Naive thymus-derived CD8-positive, alpha-beta T cell (primary cell): ENCODE measurements around the gene RPIA. TPM values are rescaled to one million over a fixed set of nuclear protein-coding genes. Genes with fewer than 3 reads are reported as not detected.

ENCODE experiments used
- ATAC-seq, 2 donors: fragments of 150-1000 bp; cut with Tn5 transposase in 1 of 2; sonication (Bioruptor Pico), chemical (Tn5 transposase) in 1 of 2; 1 replicate in 1 of 2; 2 replicates in 1 of 2; pipeline ENCODE4 v1.10.0; 2021; ENCODE audit warnings: mild to moderate bottlenecking in 2 of 2, moderate library complexity in 2 of 2
- POLR2A ChIA-PET: fragments of 350-600 bp; sonication (Branson Sonifier 250); formaldehyde crosslinking; loops from one replicate; lab custom pipeline; 2021; ENCODE audit warnings: antibody characterized with exemption; lab: Charles Lee
- DNase-seq, 10 donors: peaks; one replicate each; pipeline versions ENCODE4 v3.0.0 to v3.0.0-alpha.2; 2020 to 2022
- H3K27ac Mint-ChIP-seq, 10 donors: one replicate each; pipeline ENCODE4 v1.8.0; 2020 to 2022; ENCODE audit warnings: mild to moderate bottlenecking in 10 of 10, mixed read lengths in 10 of 10, moderate library complexity in 4 of 10, inconsistent platforms in 1 of 10
- H3K27me3 Mint-ChIP-seq, 5 donors: one replicate each; pipeline ENCODE4 v1.8.0; 2021 to 2022; ENCODE audit warnings: mixed read lengths in 5 of 5
- H3K36me3 Mint-ChIP-seq, 3 donors: one replicate each; pipeline ENCODE4 v1.8.0; 2020 to 2022; ENCODE audit warnings: mixed read lengths in 3 of 3, mild to moderate bottlenecking in 2 of 3, inconsistent platforms in 1 of 3
- H3K4me1 Mint-ChIP-seq, 4 donors: one replicate each; pipeline ENCODE4 v1.8.0; 2021 to 2022; ENCODE audit warnings: mixed read lengths in 4 of 4
- H3K4me3 Mint-ChIP-seq, 10 donors: one replicate each; pipeline ENCODE4 v1.8.0; 2020 to 2022; ENCODE audit warnings: mild to moderate bottlenecking in 10 of 10, mixed read lengths in 10 of 10, moderate library complexity in 6 of 10, inconsistent platforms in 1 of 10
- H3K9me3 Mint-ChIP-seq, 9 donors: one replicate each; pipeline ENCODE4 v1.8.0; 2020 to 2022; ENCODE audit warnings: mixed read lengths in 9 of 9, mild to moderate bottlenecking in 3 of 9, inconsistent platforms in 1 of 9, moderate library complexity in 1 of 9
- polyA plus RNA-seq, 3 donors: library from polyadenylated mRNA; unstranded; fragments of 300-500 nt; fragmentation: Illumina TruSeq; gene quantifications; one replicate each; pipeline ENCODE4 v1.2.3, GENCODE V29; 2021
- total RNA-seq, 8 experiments: library from RNA in 2 of 8; stranded (reverse) in 2 of 8; gene quantifications; one replicate each; pipeline ENCODE4 v1.2.3 and lab custom pipeline; 2021 to 2026

Gene RPIA
- total and polyA plus RNA-seq, 5 experiments from 2014 or later: 31.6 to 72.8 (median 59.7) TPM

DNA sequence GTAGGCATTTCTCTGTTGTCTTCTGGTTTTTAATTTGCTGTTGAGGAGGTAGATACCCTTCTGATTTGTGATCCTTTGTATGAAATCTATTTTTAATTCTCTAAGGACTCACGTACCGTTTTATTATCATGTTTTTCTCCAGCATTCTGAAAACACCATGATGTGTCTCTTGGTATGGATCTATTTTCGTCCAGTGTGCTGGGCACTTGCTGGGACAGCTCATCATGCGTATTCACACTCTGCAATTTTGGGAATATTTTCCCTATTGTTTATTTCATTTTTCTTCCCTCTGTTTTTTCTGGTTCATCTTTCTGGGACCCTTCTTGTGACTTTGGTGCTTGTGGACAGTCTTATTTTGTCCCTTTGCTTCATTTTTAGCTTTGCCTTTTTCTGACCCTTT lies 21.9 kb downstream of the RPIA start:
- ATAC-seq: no peak
- no peaks in the 10 kb centered on the region for H3K27me3 Mint-ChIP-seq
- no peak overlapping the region for H3K4me3 Mint-ChIP-seq
- POLR2A ChIA-PET: no interaction called here
- peaks cover 11 to 47% (median 23%) of the 10 kb centered on the region in 4 donors for H3K4me1 Mint-ChIP-seq
- H3K27ac Mint-ChIP-seq: no peak overlapping the region
- DNase-seq: no peak
- H3K9me3 Mint-ChIP-seq: peaks cover 0 to 14% (median 0%) of the 10 kb centered on the region in 9 donors
- peaks cover 12 to 37% (median 25%) of the 10 kb centered on the region in 3 donors for H3K36me3 Mint-ChIP-seq

GRCh38 chr2:88714667-88715066 lies 23.2 kb downstream of the RPIA start:
- H3K27ac Mint-ChIP-seq: no peak overlapping the region
- POLR2A ChIA-PET: no interaction called here
- ATAC-seq (no peak), DNase-seq (no peak)
- H3K36me3 Mint-ChIP-seq: peaks cover 12 to 35% (median 24%) of the 10 kb centered on the region in 3 donors
- H3K4me3 Mint-ChIP-seq: no peak overlapping the region
- H3K27me3 Mint-ChIP-seq: no peaks in the 10 kb centered on the region
- peaks cover 0 to 14% (median 0%) of the 10 kb centered on the region in 9 donors for H3K9me3 Mint-ChIP-seq
- peaks cover 11 to 39% (median 22%) of the 10 kb centered on the region in 4 donors for H3K4me1 Mint-ChIP-seq

GRCh38 chr2:88720399-88720798 lies 28.9 kb downstream of the RPIA start:
- Mint-ChIP-seq H3K4me3 (no peak overlapping the region), H3K9me3 (peaks cover 0 to 14% (median 0%) of the 10 kb centered on the region in 9 donors), H3K27me3 (no peaks in the 10 kb centered on the region), H3K4me1 (peaks cover 5 to 29% (median 21%) of the 10 kb centered on the region in 4 donors), H3K27ac (no peak overlapping the region), H3K36me3 (peaks cover 7 to 27% (median 13%) of the 10 kb centered on the region in 3 donors)
- ATAC-seq: no peak
- DNase-seq: no peak
- POLR2A ChIA-PET: no interaction called here

DNA sequence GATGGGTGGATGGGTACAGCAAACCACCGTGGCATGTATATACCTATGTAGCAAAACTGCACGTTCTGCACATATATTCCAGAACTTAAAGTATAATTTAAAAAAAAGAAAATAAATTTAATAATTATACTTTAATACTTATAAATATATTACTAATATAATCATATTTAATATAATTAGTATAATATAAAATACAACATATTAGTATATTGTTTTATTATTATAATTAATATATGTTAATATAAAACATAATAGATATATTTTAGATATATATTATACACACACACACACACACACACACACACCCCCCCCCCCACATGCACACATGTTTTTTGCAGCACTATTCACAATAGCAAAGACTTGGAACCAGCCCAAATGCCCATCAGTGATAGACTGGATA lies 29.8 kb downstream of the RPIA start:
- H3K4me3 Mint-ChIP-seq: no peak overlapping the region
- peaks cover 7 to 20% (median 18%) of the 10 kb centered on the region in 3 donors for H3K36me3 Mint-ChIP-seq
- peaks cover 0 to 14% (median 0%) of the 10 kb centered on the region in 9 donors for H3K9me3 Mint-ChIP-seq
- ATAC-seq (no peak), DNase-seq (no peak)
- H3K27me3 Mint-ChIP-seq: no peaks in the 10 kb centered on the region
- H3K27ac Mint-ChIP-seq: no peak overlapping the region
- H3K4me1 Mint-ChIP-seq: peaks cover 2 to 38% (median 25%) of the 10 kb centered on the region in 4 donors
- POLR2A ChIA-PET: interaction anchor here (1.2 kb wide), 1 partner anchor 16 kb away, joined by 4 read pairs; no protein-coding TSS in a partner anchor

DNA sequence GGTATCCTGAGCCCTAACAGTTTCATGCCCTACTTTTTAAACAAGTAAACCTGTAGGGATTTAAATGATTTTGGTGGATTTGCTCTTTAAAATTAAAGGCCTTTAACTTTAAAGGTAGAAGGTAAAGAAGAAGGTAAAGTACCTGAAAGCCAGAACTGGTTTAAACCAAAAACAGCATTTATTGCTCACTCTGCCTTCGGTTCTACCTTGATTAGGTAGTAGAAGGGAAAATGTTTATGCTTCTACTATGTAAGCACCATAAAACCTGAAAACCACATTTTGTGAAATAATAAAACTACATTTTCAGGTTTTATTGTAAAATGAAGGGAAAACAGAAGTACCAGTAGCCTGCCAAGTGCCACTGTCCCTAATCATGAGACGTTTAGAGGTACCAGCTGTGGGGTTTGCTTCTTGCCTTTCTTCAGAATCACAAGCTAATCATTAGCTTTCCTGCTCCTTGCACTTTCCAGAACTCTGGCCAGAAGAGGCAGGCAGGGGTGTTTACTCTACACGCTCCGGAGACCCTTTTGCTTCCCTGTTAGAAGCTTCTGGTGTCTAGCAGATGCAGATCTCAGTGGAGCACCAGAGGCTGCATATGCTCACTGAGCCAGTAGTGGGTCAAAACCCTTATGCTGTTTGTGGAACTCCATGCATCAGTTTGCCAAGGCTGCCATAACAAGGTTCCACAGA lies 33.3 kb downstream of the RPIA start:
- Mint-ChIP-seq H3K36me3 (peaks cover 2 to 14% (median 6%) of the 10 kb centered on the region in 3 donors), H3K4me1 (peaks cover 13 to 56% (median 31%) of the 10 kb centered on the region in 4 donors), H3K9me3 (peaks cover 0 to 2% (median 0%) of the 10 kb centered on the region in 9 donors), H3K4me3 (no peak overlapping the region), H3K27ac (peak overlapping the region in 2 of 10 donors; percentile 57 to 60), H3K27me3 (no peaks in the 10 kb centered on the region)
- DNase-seq (no peak), ATAC-seq (no peak)
- POLR2A ChIA-PET: no interaction called here

DNA sequence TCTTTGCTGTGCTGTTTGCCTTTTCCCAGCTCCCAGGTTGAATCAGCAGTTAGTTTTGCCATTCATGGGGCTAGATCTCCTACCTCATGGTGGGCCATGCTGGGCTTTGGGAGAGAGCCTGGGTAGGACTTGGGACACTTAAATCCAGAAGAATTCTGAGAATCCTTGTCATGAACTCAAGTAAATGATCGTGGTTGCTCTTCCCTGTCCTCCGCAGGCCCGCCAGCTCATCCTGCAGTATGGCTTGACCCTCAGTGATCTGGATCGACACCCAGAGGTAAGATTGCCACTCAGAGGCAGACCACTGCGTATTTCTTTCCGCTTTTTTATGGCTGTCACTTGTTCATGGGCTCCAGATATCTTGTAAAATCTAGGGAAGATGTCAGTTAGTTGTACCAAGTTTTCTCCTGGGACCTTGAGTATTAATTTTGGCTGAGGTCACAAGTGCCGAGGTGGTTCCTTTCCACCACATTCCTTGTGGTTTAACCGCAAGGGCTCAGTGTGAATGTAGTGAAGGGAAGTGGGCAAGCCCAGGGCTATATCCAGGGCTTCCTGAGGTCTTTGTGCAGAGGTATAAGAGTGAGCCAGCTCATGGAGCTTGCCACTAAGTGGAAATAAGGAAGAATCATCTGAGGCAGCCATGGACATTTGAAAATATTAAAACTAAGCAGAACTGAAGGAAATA lies 37.7 kb downstream of the RPIA start:
- H3K4me3 Mint-ChIP-seq: no peak overlapping the region
- H3K4me1 Mint-ChIP-seq: peaks cover 13 to 44% (median 27%) of the 10 kb centered on the region in 4 donors
- POLR2A ChIA-PET: no interaction called here
- ATAC-seq (no peak), DNase-seq (no peak)
- H3K27ac Mint-ChIP-seq: peak overlapping the region in 7 of 10 donors; percentile 12 to 92 (median 69)
- peaks cover 2 to 17% (median 6%) of the 10 kb centered on the region in 3 donors for H3K36me3 Mint-ChIP-seq
- no peaks in the 10 kb centered on the region for H3K9me3 Mint-ChIP-seq
- no peaks in the 10 kb centered on the region for H3K27me3 Mint-ChIP-seq

GRCh38 chr2:88733155-88733902 lies 41.9 kb downstream of the RPIA start:
- Mint-ChIP-seq H3K4me1 (peaks cover 5 to 17% (median 13%) of the 10 kb centered on the region in 4 donors), H3K36me3 (peaks cover 0 to 52% (median 2%) of the 10 kb centered on the region in 3 donors), H3K9me3 (no peaks in the 10 kb centered on the region), H3K4me3 (no peak overlapping the region), H3K27me3 (no peaks in the 10 kb centered on the region), H3K27ac (peak overlapping the region; percentile 20 to 89 (median 78))
- no peak for DNase-seq
- ATAC-seq: no peak
- POLR2A ChIA-PET: no interaction called here

DNA sequence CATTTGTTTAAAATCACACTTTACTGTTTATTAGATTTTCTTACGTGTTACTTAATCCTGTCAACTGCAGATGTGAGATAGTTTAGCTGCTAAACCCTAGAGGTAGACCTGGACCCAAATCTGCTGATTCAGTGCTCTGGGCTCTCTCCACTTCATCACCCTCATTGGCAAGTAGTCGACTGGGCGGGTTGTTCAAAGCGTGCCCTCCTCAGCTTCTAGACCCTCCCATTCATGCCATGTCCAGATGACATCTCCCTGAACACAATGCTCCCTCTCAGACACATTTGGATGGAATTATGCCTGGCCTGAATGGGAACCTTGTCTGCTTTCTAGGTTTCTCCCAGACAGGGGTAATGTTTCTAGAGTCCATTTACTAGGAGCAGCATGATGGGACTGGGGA lies 43.7 kb downstream of the RPIA start:
- DNase-seq: no peak
- POLR2A ChIA-PET: no interaction called here

GRCh38 chr2:88735853-88736252 lies 44.4 kb downstream of the RPIA start:
- Mint-ChIP-seq H3K4me1 (peaks cover 5 to 12% (median 8%) of the 10 kb centered on the region in 4 donors), H3K36me3 (peaks cover 0 to 63% (median 2%) of the 10 kb centered on the region in 3 donors), H3K27ac (peak overlapping the region in 5 of 10 donors; percentile 44 to 88 (median 61)), H3K27me3 (no peaks in the 10 kb centered on the region), H3K9me3 (no peaks in the 10 kb centered on the region), H3K4me3 (no peak overlapping the region)
- ATAC-seq (no peak), DNase-seq (no peak)
- POLR2A ChIA-PET: no interaction called here

More for the DNA sequence above, 43.7 kb downstream of the RPIA start:
- Mint-ChIP-seq H3K4me1 (peaks cover 3 to 10% (median 6%) of the 10 kb centered on the region in 4 donors), H3K27me3 (no peaks in the 10 kb centered on the region), H3K36me3 (peaks cover 0 to 59% (median 2%) of the 10 kb centered on the region in 3 donors), H3K4me3 (no peak overlapping the region), H3K9me3 (no peaks in the 10 kb centered on the region), H3K27ac (peak overlapping the region in 3 of 10 donors; percentile 52 to 74 (median 67))
- ATAC-seq: no peak

DNA sequence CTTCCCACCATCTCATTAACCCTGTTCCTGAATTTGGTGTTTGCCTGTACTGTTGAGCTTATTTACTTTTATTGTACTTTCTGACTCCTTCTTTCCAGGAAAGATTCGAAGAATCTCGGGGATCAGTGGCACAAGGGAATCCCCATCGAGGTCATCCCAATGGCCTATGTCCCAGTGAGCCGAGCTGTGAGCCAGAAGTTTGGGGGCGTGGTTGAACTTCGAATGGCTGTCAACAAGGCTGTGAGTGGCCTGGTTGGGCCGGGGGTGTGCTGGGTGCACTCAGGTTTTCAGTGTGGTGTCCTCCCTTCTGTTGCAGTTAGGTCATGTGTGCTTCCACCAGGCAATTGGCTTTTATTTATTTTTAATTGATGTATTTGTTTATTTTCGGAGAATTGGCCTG lies 45.0 kb downstream of the RPIA start:
- ATAC-seq (no peak), DNase-seq (no peak)
- Mint-ChIP-seq H3K36me3 (peaks cover 0 to 69% (median 7%) of the 10 kb centered on the region in 3 donors), H3K27ac (peak overlapping the region in 6 of 10 donors; percentile 4 to 78 (median 39)), H3K9me3 (no peaks in the 10 kb centered on the region), H3K4me3 (no peak overlapping the region), H3K27me3 (no peaks in the 10 kb centered on the region), H3K4me1 (peaks cover 5 to 14% (median 9%) of the 10 kb centered on the region in 4 donors)
- POLR2A ChIA-PET: no interaction called here

- ATAC-seq: no peak
- peaks cover 5 to 79% (median 17%) of the 10 kb centered on the region in 3 donors for H3K36me3 Mint-ChIP-seq
- POLR2A ChIA-PET: interaction anchor here (0.7 to 0.8 kb wide), 2 partner anchors 16 to 46 kb away, joined by 3 to 4 read pairs; partner anchors contain the start of gene RPIA
These were observed 45.9 kb downstream of the RPIA start for GRCh38 chr2:88737385-88737784.

DNA sequence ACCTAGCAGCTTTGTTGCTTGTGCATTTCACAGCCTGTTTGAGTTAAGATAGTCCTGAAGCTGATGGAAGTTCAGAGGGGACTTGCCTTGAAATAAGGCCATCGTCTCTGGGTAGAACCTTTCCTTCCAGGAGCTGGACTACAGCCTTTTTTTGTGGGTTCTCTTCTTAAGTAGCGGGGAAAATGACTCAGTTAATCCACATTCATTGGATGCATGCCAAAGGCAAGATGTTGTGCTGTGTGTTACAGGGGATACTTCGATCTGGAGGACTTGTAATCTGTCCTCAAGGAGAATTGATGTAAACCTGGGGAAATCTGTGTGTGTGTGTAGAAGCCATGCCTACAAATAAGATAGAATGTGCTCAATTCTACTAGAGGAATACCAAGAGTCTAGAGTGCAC lies 46.8 kb downstream of the RPIA start:
- Mint-ChIP-seq H3K4me1 (peaks cover 6 to 14% (median 7%) of the 10 kb centered on the region in 4 donors), H3K9me3 (peaks cover 0 to 5% (median 0%) of the 10 kb centered on the region in 9 donors), H3K27me3 (no peaks in the 10 kb centered on the region), H3K27ac (peak overlapping the region in 7 of 10 donors; percentile 21 to 67 (median 52)), H3K4me3 (no peak overlapping the region), H3K36me3 (peaks cover 13 to 83% (median 24%) of the 10 kb centered on the region in 3 donors)
- POLR2A ChIA-PET: no interaction called here
- no peak for ATAC-seq
- no peak for DNase-seq

More at GRCh38 chr2:88737385-88737784, 45.9 kb downstream of the RPIA start:
- H3K4me3 Mint-ChIP-seq: no peak overlapping the region
- peak overlapping the region in 7 of 10 donors; percentile 24 to 76 (median 52) for H3K27ac Mint-ChIP-seq
- no peak for DNase-seq
- peaks cover 0 to 2% (median 0%) of the 10 kb centered on the region in 9 donors for H3K9me3 Mint-ChIP-seq
- no peaks in the 10 kb centered on the region for H3K27me3 Mint-ChIP-seq
- peaks cover 6 to 18% (median 11%) of the 10 kb centered on the region in 4 donors for H3K4me1 Mint-ChIP-seq
